Measurements from ENCODE around the gene ATXN1. TPM values are rescaled to one million over a fixed set of nuclear protein-coding genes. Genes with fewer than 3 reads are reported as not detected.

The ATXN1 gene
- total RNA-seq, 1 experiment from 2014 or later, result 5.6 TPM

DNA sequence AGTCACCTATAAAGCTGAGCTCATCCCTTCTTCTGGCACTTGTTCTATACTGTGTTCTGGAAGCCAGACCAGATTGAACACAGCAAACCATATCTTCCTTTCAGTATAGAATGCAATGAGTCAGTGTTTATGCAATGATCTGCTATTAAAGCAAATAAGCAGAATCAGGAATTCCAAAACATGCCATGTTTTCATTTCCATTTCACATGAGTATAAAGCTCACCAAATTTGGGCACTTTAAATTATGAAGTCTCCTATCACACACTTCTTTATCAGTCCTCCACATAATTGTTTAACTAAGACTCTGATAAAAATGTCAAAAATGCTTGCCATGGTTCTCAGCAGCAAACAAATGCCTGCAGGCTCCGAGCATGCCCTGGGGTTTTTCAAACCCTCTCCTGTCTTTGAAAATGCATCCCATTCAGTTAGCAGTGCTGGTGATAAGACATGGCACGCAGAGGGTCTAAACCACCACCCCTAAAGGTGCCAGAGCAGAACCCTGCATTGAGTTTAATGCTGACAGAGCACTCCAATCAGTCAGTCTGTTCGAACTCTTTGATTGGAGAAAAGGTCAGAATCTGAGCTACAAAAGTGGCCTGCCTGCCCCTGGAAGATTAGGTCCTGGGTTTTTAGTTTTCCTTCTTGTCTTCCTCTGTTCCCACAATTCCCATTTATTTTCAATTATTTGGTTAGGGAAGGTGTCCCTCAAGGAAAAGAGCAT, 288.8 kb downstream of the ATXN1 start:
- Histone ChIP-seq H3K14ac (ENCODE audit: insufficient read depth, low read length) (no peak overlapping the region), H3K27ac (ENCODE audit: insufficient read length, low read depth, low read length) (no peak overlapping the region), H2BK12ac (ENCODE audit: insufficient read length, low read depth, low read length) (no peak overlapping the region), H3K56ac (ENCODE audit: insufficient read length, low read depth, low read length) (no peak overlapping the region), H3K27me3 (ENCODE audit: insufficient read depth, low read length) (no peaks in the 10 kb centered on the region), H3K23ac (ENCODE audit: insufficient read length, low read depth, low read length) (no peak overlapping the region), H3K23me2 (ENCODE audit: insufficient read length, low read depth, low read length, poor library complexity, severe bottlenecking) (no peaks in the 10 kb centered on the region), H4K5ac (ENCODE audit: insufficient read length, low read depth, low read length) (no peak overlapping the region), H3T11ph (ENCODE audit: low read length) (no peak overlapping the region), H3K79me2 (ENCODE audit: insufficient read depth, low read length) (no peaks in the 10 kb centered on the region), H3K4me2 (ENCODE audit: insufficient read depth, insufficient read length, low read length) (no peak overlapping the region), H3K4me1 (ENCODE audit: insufficient read depth, low read length) (no peaks in the 10 kb centered on the region; the same call in 1 of the 2 replicates), H4K8ac (replicated peaks; ENCODE audit: insufficient read length, low read depth, low read length) (no peak overlapping the region), H3K9ac (ENCODE audit: extremely low read depth, insufficient read length, low read length) (no peak overlapping the region), H4K91ac (ENCODE audit: insufficient read length, low read depth, low read length) (no peak overlapping the region), H3K9me3 (ENCODE audit: control insufficient read depth, low read depth, low read length) (no peaks in the 10 kb centered on the region), H3K18ac (ENCODE audit: insufficient read length, low read depth, low read length) (no peak overlapping the region), H2BK20ac (ENCODE audit: low read depth, low read length, poor library complexity, severe bottlenecking) (no peak overlapping the region), H4K20me1 (ENCODE audit: control insufficient read depth, insufficient read depth, insufficient read length) (no peaks in the 10 kb centered on the region), H3K4ac (ENCODE audit: low read depth, low read length) (no peak overlapping the region), H2BK5ac (ENCODE audit: insufficient read length, low read length) (no peak overlapping the region), H2AK5ac (ENCODE audit: insufficient read length, low read length) (no peak overlapping the region), H2BK120ac (ENCODE audit: low read depth, low read length, poor library complexity, severe bottlenecking) (no peak overlapping the region), H2AFZ (ENCODE audit: low read length) (no peak overlapping the region), H3K79me1 (ENCODE audit: insufficient read depth, low read depth, low read length, poor library complexity, severe bottlenecking) (no peaks in the 10 kb centered on the region), H2BK15ac (ENCODE audit: low read depth, low read length) (no peak overlapping the region)
- H3K27ac Mint-ChIP-seq, result no peak overlapping the region; a peak in 1 of 7 replicates
- no CpG with 5 or more reads among the region's 3 CpGs for WGBS (ENCODE audit: extremely low coverage, insufficient read length, low lambda C conversion rate)
- no peaks in the 10 kb centered on the region for H3K27me3 Mint-ChIP-seq (ENCODE audit: low read depth)
- TF ChIP-seq, protein P1, sequence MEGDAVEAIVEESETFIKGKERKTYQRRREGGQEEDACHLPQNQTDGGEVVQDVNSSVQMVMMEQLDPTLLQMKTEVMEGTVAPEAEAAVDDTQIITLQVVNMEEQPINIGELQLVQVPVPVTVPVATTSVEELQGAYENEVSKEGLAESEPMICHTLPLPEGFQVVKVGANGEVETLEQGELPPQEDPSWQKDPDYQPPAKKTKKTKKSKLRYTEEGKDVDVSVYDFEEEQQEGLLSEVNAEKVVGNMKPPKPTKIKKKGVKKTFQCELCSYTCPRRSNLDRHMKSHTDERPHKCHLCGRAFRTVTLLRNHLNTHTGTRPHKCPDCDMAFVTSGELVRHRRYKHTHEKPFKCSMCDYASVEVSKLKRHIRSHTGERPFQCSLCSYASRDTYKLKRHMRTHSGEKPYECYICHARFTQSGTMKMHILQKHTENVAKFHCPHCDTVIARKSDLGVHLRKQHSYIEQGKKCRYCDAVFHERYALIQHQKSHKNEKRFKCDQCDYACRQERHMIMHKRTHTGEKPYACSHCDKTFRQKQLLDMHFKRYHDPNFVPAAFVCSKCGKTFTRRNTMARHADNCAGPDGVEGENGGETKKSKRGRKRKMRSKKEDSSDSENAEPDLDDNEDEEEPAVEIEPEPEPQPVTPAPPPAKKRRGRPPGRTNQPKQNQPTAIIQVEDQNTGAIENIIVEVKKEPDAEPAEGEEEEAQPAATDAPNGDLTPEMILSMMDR (conservative IDR thresholded peaks at IDR 0.05), result no peak
- H3K9me3 Mint-ChIP-seq, result no peaks in the 10 kb centered on the region
- no peak for DNase-seq
- H3K4me3 Mint-ChIP-seq, result no peak overlapping the region
- peaks cover 3% of the 10 kb centered on the region in 2 experiments; a peak in 2 of 4 replicates for H3K4me1 Mint-ChIP-seq
- H3K36me3 Mint-ChIP-seq (ENCODE audit: insufficient read depth in 1 of 3, low read depth in 3 of 3), result peaks cover 0 to 2% (median 0%) of the 10 kb centered on the region in 3 experiments; a peak in 2 of 7 replicates
